ENCODE data around the gene DBN1.

The DBN1 gene

DNA sequence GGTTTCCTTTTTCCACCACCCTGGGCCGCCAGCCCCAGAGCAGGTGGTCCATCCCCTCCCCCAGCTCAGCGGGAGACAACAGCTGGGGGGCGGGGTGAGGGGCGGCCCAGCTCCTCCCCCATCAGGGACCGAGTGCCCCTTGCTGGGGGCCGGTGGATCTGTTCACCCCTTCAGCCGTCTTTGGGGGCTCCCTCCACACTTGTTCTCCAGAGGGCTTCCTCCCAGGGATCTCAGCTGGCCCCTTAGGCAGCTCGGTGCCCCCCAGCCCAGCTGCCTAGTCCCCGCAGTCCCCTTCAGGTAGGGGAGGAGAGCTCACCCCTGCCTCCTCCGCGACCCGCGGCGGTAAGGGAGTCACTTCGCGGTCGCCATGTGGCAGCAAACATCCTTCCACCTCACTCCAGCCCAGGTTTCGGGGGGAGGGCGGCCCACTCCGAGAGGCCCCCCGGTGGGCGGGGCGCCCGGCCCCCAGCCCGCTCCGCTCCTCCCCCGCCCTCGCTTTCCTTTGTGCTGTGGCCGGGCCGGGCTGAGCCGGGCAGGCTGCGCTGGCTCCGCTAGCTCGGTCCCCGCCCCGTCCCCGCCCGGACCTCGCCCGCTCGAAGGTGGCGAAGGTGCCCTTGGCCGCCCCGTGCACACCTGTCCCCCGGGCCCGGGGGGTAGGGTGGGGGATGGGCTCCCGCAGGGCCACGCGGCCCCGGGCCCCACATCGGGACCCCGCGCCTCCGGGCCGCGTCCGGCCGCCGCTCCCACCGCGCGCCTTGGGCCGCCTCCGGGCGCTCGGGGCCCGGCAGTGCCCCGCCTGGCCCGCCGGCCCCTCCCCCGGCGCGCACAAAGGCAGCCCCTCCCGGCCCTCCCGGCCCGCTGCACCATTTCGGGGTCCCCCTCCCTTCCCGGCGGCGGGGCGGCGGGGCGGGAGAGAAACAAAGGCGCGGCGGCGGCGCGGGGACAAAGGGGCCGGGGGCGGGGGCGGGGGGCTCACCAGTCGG is 683 bp downstream of the DBN1 start:
- no peak for DNase-seq (ENCODE audit: low read depth)

DNA sequence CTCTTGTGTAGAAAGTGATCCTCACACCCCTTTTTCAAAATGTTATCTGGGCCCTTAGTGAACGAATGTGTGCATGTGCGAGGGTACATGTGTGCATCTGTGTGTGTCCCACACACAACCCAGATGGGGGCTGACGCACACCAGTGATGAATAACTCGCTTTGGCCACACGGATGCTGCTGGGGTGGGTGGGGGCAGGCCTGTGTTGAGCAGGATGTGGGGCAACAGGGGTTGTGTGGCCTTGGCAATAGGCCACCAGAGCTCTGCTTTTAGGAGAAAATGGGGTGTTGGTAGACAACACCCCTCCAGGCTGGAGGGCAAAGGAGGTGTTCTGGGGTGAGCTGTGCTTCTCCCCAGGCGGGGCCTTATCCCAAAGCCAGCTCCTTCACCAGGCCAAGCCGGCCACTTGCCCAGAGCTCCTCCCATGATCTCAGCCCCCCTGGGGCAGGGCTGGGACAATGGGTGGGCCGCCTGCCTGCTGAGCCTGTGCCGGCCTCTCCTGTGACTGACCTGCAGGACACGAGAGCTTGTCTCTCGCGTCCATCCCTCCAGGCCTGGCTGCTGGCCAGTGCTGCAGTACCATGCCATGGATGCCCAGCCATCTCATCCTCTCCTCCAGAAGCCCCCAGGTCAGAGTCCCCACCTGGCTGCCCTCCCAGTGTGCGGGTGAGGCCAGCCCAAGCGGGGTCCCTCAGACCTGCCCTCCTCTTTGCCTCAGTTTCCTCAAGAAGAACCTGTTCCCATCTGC is 1.7 kb downstream of the DBN1 start:
- no peak for DNase-seq (ENCODE audit: low read depth)

- DNase-seq (ENCODE audit: low read depth), result no peak
Observed at GRCh38 chr5:177470759-177471536, 2.5 kb downstream of the DBN1 start.

DNA sequence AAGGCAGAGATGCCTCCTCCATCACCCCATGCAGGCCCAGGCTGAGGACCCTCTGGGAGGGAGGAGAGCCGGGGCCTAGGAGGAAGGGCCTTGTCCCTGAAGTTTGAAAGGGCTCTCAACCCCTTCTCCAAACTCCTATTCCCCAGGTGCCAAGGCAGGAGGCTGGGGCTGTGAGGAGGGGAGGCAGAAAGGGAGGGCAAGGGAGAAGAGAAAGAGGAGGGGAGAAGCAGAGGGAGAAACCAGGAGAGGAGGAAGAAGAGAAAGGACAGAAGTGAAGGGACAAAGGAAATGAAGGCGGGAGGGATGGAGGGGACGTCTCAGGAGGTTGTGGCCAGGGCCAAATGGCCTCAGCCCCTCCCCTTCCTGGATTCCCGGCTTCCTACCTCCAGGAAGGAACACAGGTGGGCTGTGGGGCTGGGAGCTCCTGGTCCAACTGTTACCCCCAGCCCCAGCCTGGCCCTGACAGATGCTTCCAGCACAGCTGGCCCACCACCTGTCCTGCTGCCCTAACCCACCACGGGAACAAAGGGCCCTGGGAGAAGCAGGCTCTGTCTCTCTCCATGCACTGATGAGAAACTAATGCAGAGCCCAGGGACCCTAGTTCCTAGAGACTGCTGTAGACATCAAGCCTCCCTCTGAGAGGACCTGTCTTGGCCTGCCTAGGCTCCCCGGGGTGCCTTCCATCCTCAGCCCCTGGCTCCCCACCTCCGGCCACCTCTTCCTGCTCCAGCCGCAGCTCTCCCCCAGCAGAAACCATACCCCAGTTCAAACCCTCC is 3.5 kb downstream of the DBN1 start:
- DNase-seq (ENCODE audit: low read depth), result no peak

DNA sequence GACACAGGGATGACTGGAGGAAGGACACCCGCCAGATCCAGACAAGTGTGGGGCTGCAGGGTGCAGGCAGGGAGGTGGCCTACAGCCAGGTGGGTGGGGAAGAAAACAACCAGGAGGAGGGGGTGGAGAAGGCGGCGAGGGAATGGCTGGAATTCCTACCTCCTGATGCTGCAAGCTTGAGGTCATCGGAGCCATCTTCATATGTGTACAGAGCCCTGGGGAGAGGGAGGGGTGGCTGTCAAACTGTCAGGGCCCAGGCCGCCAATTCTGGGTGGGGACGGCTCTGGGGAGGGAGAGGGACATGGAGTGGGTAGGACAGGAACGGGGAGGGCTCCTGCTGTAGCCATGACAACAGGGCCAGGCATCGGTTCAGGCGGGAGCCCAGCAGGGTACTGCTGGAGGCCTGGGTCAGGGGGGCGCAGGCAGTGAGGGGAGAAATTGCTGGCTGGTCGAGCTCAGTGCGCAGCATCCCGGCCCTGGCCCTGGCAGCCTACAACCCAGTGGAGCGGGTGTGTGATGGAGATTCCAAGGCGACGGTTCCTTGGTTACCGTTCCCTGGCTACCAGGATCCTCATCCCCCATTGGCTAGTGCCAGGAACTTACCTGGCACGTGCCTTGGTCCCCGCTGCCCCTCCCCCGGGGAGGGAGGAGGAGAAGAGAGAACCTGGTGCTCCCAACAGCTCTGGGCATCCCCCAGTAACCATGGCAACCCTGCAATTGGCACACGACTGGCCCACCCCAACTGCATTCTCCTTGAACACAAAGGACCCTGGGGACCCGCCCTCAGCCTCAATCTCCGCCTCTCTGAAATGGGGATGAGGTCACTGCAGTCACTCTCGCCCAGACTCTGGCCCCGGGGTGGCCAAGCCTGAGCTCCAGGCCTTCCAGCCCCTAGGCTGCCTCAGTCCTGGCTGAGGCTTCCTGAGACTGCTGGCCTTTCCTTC is 4.5 kb downstream of the DBN1 start:
- DNase-seq (ENCODE audit: low read depth), result no peak

- DNase-seq (ENCODE audit: low read depth), result no peak
Observed at GRCh38 chr5:177468329-177468684, 5.1 kb downstream of the DBN1 start.

DNA sequence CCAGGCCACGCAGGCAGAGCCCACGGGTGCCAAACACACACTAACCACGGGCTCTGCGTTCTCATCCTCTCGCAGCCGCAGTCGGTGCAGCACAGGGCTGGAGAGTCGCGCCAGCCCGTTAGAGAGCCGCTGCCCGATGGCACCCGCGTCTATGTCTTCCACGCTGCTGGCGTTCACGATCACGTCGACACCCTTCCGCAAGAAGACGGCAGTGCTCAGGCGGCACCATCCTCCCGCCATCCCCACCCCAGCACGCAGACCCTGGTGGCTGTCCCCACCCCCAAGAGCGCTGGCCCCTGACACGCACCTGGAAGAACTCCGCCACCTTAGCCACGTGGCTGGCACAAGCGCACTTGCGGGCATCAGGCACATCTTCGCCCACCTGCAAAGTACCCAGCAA is 6.0 kb downstream of the DBN1 start:
- no peak for DNase-seq (ENCODE audit: low read depth)

DNA sequence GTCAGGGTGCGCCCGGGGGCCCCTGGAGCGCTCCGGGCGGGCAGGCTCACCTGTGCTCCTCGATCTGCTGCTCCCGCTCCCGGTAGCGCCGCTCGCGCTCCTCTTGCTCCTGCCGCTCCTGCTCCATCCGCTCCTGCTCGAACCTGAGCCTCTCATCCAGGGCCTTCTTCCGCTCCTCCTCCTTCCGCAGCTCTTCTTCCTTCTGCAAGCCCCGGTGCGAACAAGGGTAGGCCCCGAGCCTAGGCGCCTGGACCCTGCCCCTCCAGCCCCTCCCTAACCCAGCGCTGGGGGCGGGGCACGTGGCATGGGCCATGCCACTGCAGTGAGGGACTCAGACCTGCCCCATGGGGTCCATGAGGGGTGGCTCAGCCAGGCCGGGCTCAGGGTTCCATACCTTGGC is 6.6 kb downstream of the DBN1 start:
- DNase-seq (ENCODE audit: low read depth), result no peak

GRCh38 chr5:177465044-177465443 is 8.4 kb downstream of the DBN1 start:
- no peak for DNase-seq (ENCODE audit: low read depth)

DNA sequence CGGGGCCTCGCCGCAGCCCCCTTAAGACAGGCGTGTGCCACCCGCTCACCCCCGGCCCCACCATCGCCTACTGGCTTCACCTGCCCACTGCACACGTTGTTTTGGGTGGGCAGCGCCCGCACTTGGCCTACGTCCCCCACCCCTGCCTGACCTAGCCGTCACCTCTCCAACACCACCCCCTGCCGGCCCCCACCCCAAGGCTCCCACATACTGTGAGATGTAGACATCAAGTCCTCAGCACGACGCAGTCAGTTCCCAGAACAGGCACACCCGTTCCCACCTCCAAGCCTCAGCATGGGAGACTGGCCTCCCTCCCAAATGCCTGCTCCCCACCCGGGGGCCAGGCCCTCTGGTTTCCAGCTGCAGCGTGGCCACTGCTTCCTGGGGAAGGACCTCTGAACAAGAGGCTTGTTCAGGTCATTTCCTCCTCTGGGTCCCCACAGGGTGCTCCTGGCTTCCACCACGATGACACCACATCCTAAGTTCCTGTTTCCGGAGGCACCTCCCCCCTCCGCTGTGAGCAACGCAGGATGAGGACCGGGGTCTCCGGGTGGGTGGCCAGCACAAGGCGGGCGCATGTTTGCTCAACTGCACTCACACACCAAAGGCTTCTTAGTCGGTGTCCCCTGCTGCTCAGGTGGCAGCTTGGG is 11.3 kb downstream of the DBN1 start:
- DNase-seq (ENCODE audit: low read depth), result no peak

- no peak for DNase-seq (ENCODE audit: low read depth)
Observed at GRCh38 chr5:177459819-177460628, 13.4 kb downstream of the DBN1 start.

GRCh38 chr5:177459357-177459756 is 14.1 kb downstream of the DBN1 start:
- no peak for DNase-seq (ENCODE audit: low read depth)

DNA sequence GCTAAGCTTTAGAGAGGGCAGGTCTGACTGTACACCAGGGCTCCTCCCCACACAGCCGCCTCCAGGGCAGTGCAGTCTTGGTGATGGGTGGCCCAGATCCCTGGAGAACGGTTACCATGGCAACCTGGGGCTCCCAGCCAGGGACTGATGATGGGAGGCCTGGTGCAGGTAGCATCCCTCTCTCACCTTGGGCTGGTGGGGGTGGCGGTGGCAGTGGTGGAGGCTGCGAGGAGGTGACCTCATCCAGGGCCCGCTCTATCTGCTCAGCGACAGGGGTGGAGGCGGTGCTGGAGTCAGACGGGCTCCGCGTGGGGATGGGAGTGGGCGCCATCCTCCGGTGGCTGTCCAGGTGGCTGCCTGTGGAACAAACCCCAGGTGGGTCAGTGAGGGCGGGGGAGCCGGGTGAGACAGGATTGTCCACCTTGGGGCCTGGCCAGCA is 14.5 kb downstream of the DBN1 start:
- DNase-seq (ENCODE audit: low read depth), result no peak

GRCh38 chr5:177457852-177458681 is 15.4 kb downstream of the DBN1 start:
- no peak for DNase-seq (ENCODE audit: low read depth)

- peak; percentile 93 for DNase-seq (ENCODE audit: low read depth)
Observed at GRCh38 chr5:177456976-177457851, 16.2 kb downstream of the DBN1 start.

DNA sequence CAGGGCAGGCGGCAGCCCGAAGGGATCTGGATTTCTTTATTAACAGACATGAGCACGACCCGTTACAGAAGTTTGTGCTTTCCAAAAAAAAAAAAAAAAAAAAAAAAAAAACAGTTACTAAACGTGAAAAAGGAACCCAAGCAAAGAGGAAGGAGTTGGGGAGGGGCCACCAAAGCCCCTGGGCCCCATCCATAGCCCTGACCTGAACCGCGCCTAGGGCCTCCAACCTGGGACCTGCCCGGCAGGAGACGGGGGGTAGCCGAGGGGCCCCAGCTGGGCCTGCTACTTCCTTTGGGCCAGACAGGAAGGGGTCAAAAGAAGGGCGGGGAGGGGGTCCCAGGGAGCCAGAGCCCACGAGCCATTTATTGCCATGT is 16.9 kb downstream of the DBN1 start:
- no peak for DNase-seq (ENCODE audit: low read depth)

All from GM04504 (cell line).